ENCODE results near the gene KCNK1. TPM values are rescaled to one million over a fixed set of nuclear protein-coding genes. Genes with fewer than 3 reads are reported as not detected.

KCNK1 gene
- total RNA-seq, 1 donor from 2014 or later: not detected

DNA sequence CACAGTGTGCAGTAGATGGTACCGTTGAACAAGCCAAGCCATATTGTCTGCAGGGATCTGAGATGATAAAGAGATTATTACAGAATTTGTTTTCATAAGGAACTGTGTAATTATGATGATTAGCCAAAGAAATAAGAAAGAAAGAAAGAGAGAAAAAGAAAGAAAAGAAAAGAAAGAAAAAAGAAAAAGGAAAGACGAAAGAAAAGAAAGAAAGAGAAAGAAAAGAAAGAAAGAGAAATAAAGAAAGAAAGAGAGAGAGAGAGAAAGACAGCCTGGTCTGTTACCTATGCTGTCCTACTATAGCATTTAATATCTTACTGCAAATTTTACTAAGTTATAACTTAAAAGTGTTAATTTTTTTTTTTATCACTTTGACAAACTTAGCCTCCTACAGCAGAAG, 43.6 kb downstream of the KCNK1 start:
- no peak for TF ChIP-seq CTCF (IDR thresholded peaks at IDR 0.05)
- Mint-ChIP-seq H3K27me3 (ENCODE audit: unreplicated experiment) (no peaks in the 10 kb centered on the region), H3K4me3 (ENCODE audit: unreplicated experiment) (no peak overlapping the region), H3K27ac (ENCODE audit: unreplicated experiment) (no peak overlapping the region), H3K36me3 (ENCODE audit: unreplicated experiment) (no peaks in the 10 kb centered on the region), H3K4me1 (ENCODE audit: unreplicated experiment) (no peaks in the 10 kb centered on the region), H3K9me3 (ENCODE audit: unreplicated experiment) (peaks cover 3% of the 10 kb centered on the region)
- DNase-seq (ENCODE audit: extremely low spot score, unreplicated experiment): no peak

DNA sequence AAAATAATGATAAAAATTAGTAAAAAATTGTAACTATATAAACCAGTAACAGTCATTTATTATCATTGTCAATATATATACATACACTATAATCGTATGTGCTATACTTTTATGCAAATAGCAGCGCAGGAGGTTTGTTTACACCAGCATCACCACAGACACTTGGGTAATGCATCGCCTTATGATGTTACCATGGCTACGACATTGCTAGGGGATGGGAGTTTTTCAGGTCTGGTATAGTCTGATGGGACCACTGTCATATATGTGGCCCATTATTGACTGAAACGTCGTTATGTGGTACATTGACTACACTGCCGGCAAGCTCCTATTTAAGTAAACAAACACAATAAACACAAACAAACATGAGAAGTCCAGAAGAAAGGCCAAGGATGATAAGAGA, 45.6 kb downstream of the KCNK1 start:
- Mint-ChIP-seq H3K36me3 (ENCODE audit: unreplicated experiment) (no peaks in the 10 kb centered on the region), H3K27me3 (ENCODE audit: unreplicated experiment) (no peaks in the 10 kb centered on the region), H3K4me3 (ENCODE audit: unreplicated experiment) (no peak overlapping the region), H3K27ac (ENCODE audit: unreplicated experiment) (no peak overlapping the region), H3K9me3 (ENCODE audit: unreplicated experiment) (peaks cover 8% of the 10 kb centered on the region), H3K4me1 (ENCODE audit: unreplicated experiment) (no peaks in the 10 kb centered on the region)
- DNase-seq (ENCODE audit: extremely low spot score, unreplicated experiment): no peak
- no peak for TF ChIP-seq CTCF (IDR thresholded peaks at IDR 0.05)

GRCh38 chr1:233661376-233662159, 47.7 kb downstream of the KCNK1 start:
- DNase-seq (ENCODE audit: extremely low spot score, unreplicated experiment): no peak
- TF ChIP-seq CTCF (IDR thresholded peaks at IDR 0.05): no peak
- H3K9me3 Mint-ChIP-seq (ENCODE audit: unreplicated experiment): peaks cover 17% of the 10 kb centered on the region
- H3K4me1 Mint-ChIP-seq (ENCODE audit: unreplicated experiment): no peaks in the 10 kb centered on the region
- H3K4me3 Mint-ChIP-seq (ENCODE audit: unreplicated experiment): no peak overlapping the region
- no peaks in the 10 kb centered on the region for H3K27me3 Mint-ChIP-seq (ENCODE audit: unreplicated experiment)
- no peaks in the 10 kb centered on the region for H3K36me3 Mint-ChIP-seq (ENCODE audit: unreplicated experiment)
- no peak overlapping the region for H3K27ac Mint-ChIP-seq (ENCODE audit: unreplicated experiment)

DNA sequence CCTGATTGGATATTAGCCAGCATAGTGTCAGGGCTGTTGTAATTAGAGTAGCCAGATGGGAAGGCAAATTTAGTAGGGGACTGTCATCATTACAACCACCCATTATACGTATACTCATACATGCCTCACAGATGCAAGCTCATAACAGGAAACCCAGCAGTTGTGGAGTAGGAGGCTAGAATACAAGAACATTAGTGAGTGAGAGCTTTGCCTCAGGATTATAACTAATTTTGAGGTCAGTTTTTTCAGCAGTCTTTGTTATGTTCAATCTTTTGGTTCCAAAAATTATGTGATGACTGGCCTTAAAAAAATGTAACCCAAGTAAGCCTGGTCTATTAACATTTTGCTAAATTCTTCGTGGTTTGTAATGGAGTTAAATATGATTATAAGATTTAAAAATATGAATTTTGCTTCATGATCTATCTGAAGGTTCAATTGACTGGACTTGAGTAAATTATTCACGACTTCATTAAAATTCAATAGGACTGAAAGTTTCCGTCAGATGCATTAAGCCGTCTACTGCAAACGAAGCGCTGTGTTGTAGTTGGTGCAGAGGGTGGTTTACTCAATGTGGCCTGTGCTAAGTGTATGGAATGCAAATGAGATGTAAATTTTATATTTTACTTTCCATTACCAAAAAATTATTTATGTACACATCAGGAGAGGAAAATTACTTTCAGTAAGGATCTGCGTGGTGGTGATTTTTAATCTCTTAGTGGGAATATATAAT, 48.8 kb downstream of the KCNK1 start:
- Mint-ChIP-seq H3K9me3 (ENCODE audit: unreplicated experiment) (peaks cover 19% of the 10 kb centered on the region), H3K27ac (ENCODE audit: unreplicated experiment) (no peak overlapping the region), H3K36me3 (ENCODE audit: unreplicated experiment) (no peaks in the 10 kb centered on the region), H3K4me3 (ENCODE audit: unreplicated experiment) (no peak overlapping the region), H3K4me1 (ENCODE audit: unreplicated experiment) (no peaks in the 10 kb centered on the region), H3K27me3 (ENCODE audit: unreplicated experiment) (no peaks in the 10 kb centered on the region)
- no peak for TF ChIP-seq CTCF (IDR thresholded peaks at IDR 0.05)
- DNase-seq (ENCODE audit: extremely low spot score, unreplicated experiment): no peak

- Mint-ChIP-seq H3K36me3 (ENCODE audit: unreplicated experiment) (no peaks in the 10 kb centered on the region), H3K9me3 (ENCODE audit: unreplicated experiment) (peaks cover 22% of the 10 kb centered on the region), H3K4me3 (ENCODE audit: unreplicated experiment) (no peak overlapping the region), H3K4me1 (ENCODE audit: unreplicated experiment) (no peaks in the 10 kb centered on the region), H3K27ac (ENCODE audit: unreplicated experiment) (no peak overlapping the region), H3K27me3 (ENCODE audit: unreplicated experiment) (no peaks in the 10 kb centered on the region)
- no peak for DNase-seq (ENCODE audit: extremely low spot score, unreplicated experiment)
- TF ChIP-seq CTCF (IDR thresholded peaks at IDR 0.05): no peak
Measured at GRCh38 chr1:233664253-233664652, 50.3 kb downstream of the KCNK1 start.
